Fibroblast of skin of right quadriceps (primary cell): ENCODE results near the gene LEPR.
"Not testable (repeated sequence)": the region's sequence is repeated elsewhere in the genome, so short reads cannot be mapped to it uniquely, and the experiment has no call there.

Experiments
- DNase-seq: peaks from one replicate; pipeline ENCODE4 v3.0.0-alpha.2; 2013

The LEPR gene

GRCh38 chr1:65437616-65438015 is 17.1 kb downstream of the LEPR start:
- no peak for DNase-seq

DNA sequence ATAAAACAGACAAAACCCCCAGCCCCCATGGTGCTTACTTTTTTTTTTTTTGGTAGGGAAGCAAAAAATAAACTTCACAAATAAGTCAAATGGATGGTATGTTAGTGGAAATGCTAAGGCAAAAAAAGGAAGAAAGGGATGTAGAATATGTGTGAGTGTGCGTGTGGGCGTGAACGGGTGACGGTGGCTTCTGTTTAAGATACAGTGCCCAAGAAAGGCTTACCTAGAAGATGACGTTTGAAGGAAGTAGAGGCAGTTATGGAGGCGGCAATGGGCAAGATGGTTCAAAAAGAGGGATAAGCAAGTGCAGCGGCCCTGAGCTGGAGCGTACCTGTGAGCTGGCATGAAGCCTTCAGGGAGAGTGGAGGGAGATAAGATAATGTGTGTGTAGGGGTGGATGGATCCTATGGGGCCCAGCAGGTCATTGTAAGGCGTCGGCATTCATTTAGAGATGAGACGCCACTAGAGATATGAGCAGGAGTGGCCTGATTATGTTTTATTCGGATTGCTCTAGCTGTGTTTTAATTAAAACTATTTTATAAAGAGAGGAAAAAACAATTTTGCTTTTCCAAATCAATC is 19.9 kb downstream of the LEPR start:
- no peak for DNase-seq

DNA sequence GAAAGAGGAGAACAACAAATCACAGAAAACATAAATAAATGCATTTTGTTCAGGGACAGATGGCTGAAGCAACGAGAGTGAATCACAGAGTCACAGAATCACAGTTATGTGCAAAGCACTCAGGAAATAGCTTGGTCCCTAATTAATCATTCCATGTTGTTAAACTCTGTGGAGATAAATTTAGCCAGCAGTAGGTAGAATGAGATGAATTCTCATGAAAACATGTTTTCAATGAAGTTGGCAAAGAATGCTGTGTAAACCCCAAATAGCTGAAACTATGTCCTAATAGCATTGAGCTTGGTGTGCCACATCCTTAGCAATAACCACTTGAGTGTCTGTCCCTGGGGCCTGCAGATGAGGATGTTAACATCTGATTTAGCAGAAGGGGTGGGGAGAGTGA is 20.4 kb downstream of the LEPR start:
- DNase-seq, result peak; percentile 83

DNA sequence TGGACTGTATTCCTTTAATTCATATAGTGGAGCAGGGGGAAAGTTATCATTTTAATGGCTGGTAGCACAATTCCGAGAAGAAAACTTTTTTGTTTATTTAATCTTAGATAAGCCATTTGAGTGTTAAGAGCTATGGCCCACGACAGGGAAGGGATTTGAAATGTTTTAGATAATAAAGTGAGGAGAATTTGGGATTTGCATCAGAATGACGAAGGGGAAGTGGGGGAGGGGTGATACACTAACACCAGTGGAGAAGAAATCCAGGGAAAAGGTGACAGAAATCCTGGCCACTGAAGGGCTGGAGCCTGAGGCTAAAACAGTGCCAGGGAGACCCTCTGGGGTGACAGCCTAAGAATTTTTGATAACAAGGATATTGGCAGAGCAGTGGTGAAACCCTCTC is 21.0 kb downstream of the LEPR start:
- no peak for DNase-seq

DNA sequence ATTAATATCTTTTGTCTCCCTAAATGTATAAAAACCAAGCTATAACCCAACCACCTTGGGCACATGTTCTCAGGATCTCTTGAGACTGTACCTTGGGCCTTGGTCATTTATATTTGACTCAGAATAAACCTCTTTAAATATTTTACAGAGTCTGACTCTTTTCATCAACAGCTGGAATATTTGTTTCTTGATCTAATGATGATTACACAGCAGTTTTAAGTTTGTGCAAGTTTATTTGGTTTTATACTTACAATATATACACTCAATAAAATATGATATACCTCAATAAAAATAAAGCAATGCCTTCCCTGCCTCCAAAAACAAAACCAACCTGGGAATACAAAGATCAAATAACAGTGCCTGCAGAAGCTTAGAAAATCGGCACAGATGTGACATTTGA is 22.0 kb downstream of the LEPR start:
- no peak for DNase-seq

DNA sequence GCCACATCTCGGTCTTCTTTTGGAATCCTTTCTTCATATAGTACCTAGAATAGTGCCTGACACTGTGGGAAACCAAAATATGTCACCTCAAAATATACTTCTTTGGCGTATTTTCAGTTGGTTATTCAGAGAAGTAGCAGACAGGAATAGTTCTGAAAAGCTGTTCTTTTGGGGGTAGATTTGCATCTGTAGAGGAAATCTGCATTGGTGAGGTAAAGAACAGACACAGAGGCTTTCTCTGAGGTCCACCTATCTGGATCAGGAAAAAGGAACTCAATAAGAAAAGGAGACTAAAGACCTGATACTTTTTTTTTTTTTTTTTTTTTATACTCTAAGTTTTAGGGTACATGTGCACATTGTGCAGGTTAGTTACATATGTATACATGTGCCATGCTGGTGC is 23.2 kb downstream of the LEPR start:
- DNase-seq, result no peak

- no peak for DNase-seq
Measured at GRCh38 chr1:65444128-65444640, 23.7 kb downstream of the LEPR start.

- no peak for DNase-seq
Measured at GRCh38 chr1:65445837-65446236, 25.4 kb downstream of the LEPR start.

DNA sequence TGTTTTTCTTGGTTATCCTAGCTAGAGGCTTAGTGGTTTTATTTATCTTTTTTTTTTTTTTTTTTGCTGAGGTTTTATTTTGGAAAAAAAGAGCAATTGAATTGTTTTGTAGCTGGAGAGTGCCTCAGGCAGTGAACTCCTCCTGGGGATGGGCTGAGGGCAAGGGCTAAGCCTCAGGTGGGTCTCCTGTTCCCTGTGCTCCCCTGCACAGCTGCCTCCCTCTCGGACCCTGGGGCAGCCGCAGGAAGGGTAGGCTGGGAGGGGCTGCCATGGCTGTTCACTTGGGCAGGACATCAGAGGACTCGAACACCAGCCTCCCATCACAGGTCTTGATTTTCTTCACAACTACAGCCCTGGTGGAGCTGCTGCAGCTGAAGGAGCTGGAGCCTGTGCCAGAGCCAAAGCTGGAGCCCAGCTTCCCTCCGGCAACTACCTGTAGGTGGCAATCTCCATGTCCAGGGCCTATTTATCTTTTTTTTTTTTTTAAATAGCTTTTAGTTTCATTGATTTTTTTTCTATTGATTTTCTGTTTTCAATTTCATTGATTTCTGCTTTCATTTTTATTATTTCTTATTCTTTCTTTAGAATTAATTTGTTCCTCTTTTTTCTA is 28.9 kb downstream of the LEPR start:
- no peak for DNase-seq

- DNase-seq, result not testable (repeated sequence)
Measured at GRCh38 chr1:65455678-65456077, 35.2 kb downstream of the LEPR start.

GRCh38 chr1:65456481-65456880 is 36.0 kb downstream of the LEPR start:
- no peak for DNase-seq

- DNase-seq, result no peak
Measured at GRCh38 chr1:65457868-65458267, 37.4 kb downstream of the LEPR start.

- DNase-seq, result no peak
Measured at GRCh38 chr1:65458730-65459396, 38.4 kb downstream of the LEPR start.

- DNase-seq, result peak; percentile 29
Measured at GRCh38 chr1:65459397-65459768, 38.9 kb downstream of the LEPR start.

- not testable (repeated sequence) for DNase-seq
Measured at GRCh38 chr1:65465837-65466236, 45.4 kb downstream of the LEPR start.

DNA sequence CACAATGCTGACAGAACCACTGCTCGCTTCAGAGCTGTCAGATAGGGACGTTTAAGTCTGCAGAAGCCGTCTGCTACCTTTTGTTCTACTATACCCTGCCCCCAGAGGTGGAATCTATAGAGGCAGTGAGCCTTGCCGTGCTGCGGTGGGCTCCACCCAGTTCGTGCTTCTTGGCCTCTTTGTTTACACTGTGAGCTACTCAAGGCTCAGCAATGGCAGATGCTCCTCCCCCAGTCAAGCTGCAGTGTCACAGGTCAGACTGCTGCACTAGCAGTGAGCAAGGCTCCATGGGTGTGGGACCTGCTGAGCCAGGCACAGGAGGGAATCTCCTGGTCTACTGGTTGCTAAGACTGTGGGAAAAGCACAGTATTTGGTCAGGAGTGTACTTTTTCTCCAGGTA is 47.1 kb downstream of the LEPR start:
- DNase-seq, result no peak

DNA sequence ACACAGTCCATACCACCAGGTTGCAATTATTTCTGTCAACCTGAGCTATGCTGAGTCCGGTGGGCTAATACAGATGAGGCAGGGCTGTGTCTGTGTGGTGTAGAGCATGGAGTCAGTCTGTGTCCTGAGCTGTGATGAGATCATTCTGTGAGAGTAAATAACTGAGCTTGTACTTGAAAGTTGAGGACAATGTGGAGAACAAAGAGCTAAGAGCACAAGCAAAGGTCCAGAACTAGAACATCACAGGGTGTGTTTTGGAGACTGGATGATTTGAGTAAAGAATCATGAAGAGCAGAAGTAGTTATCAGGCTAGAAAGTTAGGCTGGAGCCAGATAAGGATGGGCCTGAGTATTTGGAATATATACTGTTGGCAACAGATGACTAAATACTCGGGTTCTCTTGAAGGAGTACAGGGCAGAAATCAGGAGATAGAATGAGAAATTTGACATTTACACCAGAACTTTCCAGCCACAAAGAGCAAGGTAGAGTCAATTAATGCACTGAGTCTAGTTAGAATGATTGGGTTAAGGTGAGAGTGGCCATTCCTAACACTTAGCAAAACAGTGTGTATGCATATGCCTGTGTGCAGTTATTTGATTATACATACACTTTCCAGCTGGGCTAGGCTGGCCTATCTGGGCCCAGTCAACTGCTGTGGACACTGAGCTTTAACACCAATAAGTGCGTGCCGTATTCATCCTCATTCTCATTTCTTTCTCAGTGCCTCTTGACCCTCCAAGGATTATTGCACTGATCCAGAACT is 48.8 kb downstream of the LEPR start:
- DNase-seq, result no peak

DNA sequence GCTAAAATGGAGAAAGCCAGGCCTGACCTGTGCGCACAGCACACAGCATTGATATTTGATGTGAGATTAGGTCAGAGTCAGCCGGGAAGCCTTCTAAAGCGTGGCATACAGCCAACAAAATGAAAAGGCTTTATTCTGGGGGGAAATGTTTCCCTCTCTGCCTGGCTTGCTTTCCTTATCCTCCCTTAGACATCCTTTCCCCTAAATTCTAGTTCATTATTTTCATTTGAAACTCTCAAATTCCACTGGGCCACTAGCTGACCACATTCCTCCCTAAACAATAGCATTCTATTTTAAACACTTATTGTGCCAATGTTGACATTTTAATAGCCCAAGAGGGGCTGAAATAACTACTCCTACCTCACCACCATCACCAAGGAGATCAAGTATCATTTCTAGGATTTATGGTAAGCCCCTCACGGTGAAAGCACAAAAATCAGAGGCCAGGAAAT is 49.4 kb downstream of the LEPR start:
- peak; percentile 70 for DNase-seq
